DOHH2 (cell line): ENCODE measurements around the gene DCTPP1.

Experiments used
- EZH2phosphoT487 ChIP-seq: fragments of 200-600 bp; sonication (generic); IDR thresholded peaks from 2 replicates; pipeline ENCODE4 v1.6.1; 2017; ENCODE audit warnings: borderline replicate concordance, mild to moderate bottlenecking, antibody characterized with exemption, low read length, moderate library complexity, mixed read lengths
- TF ChIP-seq, protein P1 (sequence below): fragments of 200-600 bp; sonication (generic); IDR thresholded peaks from one replicate; pipeline ENCODE4 v1.5.1; 2014; ENCODE audit warnings: antibody characterized with exemption, mild to moderate bottlenecking, low read depth, low read length; ENCODE audit not compliant: poor library complexity, severe bottlenecking

GRCh38 chr16:30399435-30400186, 30.2 kb downstream of the DCTPP1 start:
- TF ChIP-seq, protein P1, sequence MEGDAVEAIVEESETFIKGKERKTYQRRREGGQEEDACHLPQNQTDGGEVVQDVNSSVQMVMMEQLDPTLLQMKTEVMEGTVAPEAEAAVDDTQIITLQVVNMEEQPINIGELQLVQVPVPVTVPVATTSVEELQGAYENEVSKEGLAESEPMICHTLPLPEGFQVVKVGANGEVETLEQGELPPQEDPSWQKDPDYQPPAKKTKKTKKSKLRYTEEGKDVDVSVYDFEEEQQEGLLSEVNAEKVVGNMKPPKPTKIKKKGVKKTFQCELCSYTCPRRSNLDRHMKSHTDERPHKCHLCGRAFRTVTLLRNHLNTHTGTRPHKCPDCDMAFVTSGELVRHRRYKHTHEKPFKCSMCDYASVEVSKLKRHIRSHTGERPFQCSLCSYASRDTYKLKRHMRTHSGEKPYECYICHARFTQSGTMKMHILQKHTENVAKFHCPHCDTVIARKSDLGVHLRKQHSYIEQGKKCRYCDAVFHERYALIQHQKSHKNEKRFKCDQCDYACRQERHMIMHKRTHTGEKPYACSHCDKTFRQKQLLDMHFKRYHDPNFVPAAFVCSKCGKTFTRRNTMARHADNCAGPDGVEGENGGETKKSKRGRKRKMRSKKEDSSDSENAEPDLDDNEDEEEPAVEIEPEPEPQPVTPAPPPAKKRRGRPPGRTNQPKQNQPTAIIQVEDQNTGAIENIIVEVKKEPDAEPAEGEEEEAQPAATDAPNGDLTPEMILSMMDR, result no peak
- TF ChIP-seq EZH2phosphoT487, result no peak
